Mammary epithelial cell (primary cell): Measurements from ENCODE around the gene OR51E1.

Experiments used
- EZH2 ChIP-seq: IDR thresholded peaks from 2 replicates; pipeline ENCODE4 v1.6.1; 2012; ENCODE audit warnings: low read length, inconsistent platforms, borderline replicate concordance
- TF ChIP-seq, protein P1 (sequence below), 2 donors: IDR thresholded peaks in 1 of 2; conservative IDR thresholded peaks in 1 of 2; 2 replicates each; pipeline ENCODE4 v1.5.1; 2011 to 2012; ENCODE audit warnings: inconsistent platforms in 2 of 2, low read length in 2 of 2, mild to moderate bottlenecking in 2 of 2, control low read depth in 1 of 2, low read depth in 1 of 2; ENCODE audit not compliant: insufficient read depth in 1 of 2; ENCODE audit errors: extremely low read depth in 1 of 2

- TF ChIP-seq, protein P1, sequence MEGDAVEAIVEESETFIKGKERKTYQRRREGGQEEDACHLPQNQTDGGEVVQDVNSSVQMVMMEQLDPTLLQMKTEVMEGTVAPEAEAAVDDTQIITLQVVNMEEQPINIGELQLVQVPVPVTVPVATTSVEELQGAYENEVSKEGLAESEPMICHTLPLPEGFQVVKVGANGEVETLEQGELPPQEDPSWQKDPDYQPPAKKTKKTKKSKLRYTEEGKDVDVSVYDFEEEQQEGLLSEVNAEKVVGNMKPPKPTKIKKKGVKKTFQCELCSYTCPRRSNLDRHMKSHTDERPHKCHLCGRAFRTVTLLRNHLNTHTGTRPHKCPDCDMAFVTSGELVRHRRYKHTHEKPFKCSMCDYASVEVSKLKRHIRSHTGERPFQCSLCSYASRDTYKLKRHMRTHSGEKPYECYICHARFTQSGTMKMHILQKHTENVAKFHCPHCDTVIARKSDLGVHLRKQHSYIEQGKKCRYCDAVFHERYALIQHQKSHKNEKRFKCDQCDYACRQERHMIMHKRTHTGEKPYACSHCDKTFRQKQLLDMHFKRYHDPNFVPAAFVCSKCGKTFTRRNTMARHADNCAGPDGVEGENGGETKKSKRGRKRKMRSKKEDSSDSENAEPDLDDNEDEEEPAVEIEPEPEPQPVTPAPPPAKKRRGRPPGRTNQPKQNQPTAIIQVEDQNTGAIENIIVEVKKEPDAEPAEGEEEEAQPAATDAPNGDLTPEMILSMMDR (conservative IDR thresholded peaks at IDR 0.05 in 1 of 2, IDR thresholded peaks at IDR 0.05 in 1 of 2; ENCODE audit: extremely low read depth in 1 of 2, insufficient read depth in 1 of 2, low read depth in 1 of 2, low read length in 2 of 2) = no peak
- TF ChIP-seq EZH2 = no peak
These were observed 51.7 kb downstream of the OR51E1 start for GRCh38 chr11:4695442-4695841.
